Spleen (tissue), 7 donors: ENCODE data around the gene AGFG2.

Experiments used
- CTCF ChIP-seq, 11 experiments: fragments of 200-600 bp in 7 of 11; fragments of 450-650 bp in 4 of 11; sonication (generic) in 4 of 11; IDR thresholded peaks in 8 of 11; conservative IDR thresholded peaks in 3 of 11; 1 replicate in 7 of 11; 2 replicates in 4 of 11; pipeline versions ENCODE4 v1.4.0 to v1.8.0; 2016 to 2021; ENCODE audit warnings: antibody characterized with exemption in 11 of 11, inconsistent platforms in 4 of 11, mild to moderate bottlenecking in 1 of 11
- POLR2A ChIP-seq, 3 donors: fragments of 450-650 bp; IDR thresholded peaks; one replicate each; pipeline ENCODE4 v1.5.1; 2017; ENCODE audit warnings: antibody characterized with exemption in 3 of 3, mild to moderate bottlenecking in 1 of 3
- POLR2AphosphoS5 ChIP-seq, 3 donors: sonication (generic); formaldehyde crosslinking; IDR thresholded peaks; one replicate each; pipeline ENCODE4 v1.5.1; 2017; ENCODE audit warnings: antibody characterized with exemption in 3 of 3
- donor health status: DM: no; HTN: no; CAD: no; lungs with moderate emphysema.
- donor health status: DM: no; HTN: no; CAD: no.
- donor health status: DM: no; HTN: no; CAD: no.

GRCh38 chr7:100544386-100544785 is 5.4 kb downstream of the AGFG2 start:
- no peak for TF ChIP-seq POLR2A (IDR thresholded peaks at IDR 0.05)
- no peak for TF ChIP-seq CTCF (IDR thresholded peaks at IDR 0.05 in 8 of 11, conservative IDR thresholded peaks at IDR 0.05 in 3 of 11)
- no peak for TF ChIP-seq POLR2AphosphoS5 (IDR thresholded peaks at IDR 0.05)
